RWPE1 (cell line): ENCODE data around the gene EFNA2.

Experiments used
- CTCF ChIA-PET: fragments of 350-600 bp; sonication (Branson Sonifier 250); formaldehyde crosslinking; extraction: SDS; loops from one replicate; lab custom pipeline; 2021; lab: Yijun Ruan, JAX
- POLR2A ChIA-PET: fragments of 400-600 bp; formaldehyde crosslinking; extraction: SDS; loops from one replicate; lab custom pipeline; 2020; ENCODE audit warnings: antibody characterized with exemption; ENCODE audit not compliant: low non-redundant PET; lab: Yijun Ruan, JAX
- DNase-seq: peaks from one replicate; pipeline ENCODE4 v3.0.0; 2012; ENCODE audit warnings: low spot score
- H3K27ac ChIP-seq: fragments of 450-650 bp; 2 replicates; pipeline ENCODE4 v1.5.1; 2017
- TF ChIP-seq, protein P1 (sequence below): fragments of 450-650 bp; conservative IDR thresholded peaks from 2 replicates; pipeline ENCODE4 v1.5.1; 2017; ENCODE audit warnings: low read depth, mild to moderate bottlenecking

The EFNA2 gene

DNA sequence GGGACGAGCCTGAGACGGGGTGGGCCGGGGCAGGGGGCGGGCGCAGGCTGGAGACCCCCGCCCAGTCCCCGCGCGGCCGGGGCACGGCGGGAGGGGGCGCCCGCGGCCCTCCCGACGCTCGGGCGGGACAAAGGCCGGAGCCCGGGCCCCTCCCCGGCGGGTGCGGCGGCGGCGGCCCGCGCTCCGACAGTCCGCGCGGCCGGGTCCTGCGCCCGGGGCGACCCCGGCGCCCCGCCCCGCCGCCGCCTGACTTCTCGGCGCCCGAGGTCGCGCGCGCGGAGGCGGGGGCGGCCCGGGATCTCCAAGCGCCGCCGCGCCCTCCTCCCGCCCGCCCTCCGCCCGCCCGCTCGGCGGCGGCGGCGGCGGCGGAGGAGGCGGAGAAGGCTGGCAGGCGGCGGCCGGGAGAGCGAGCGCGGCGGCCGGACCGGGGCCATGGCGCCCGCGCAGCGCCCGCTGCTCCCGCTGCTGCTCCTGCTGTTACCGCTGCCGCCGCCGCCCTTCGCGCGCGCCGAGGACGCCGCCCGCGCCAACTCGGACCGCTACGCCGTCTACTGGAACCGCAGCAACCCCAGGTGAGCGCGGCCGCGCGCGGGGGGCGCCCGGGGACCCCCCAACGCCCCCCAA, at the start of gene EFNA2:
TSS of gene EFNA2 (plus strand) at position 137 of the 624 bp plus-strand sequence. CDS start at position 433, 296 bp downstream.
- ChIA-PET POLR2A (no interaction called here), CTCF (interaction anchor here (0.6 kb wide), 1 partner anchor 403 kb away, joined by 3 read pairs; no protein-coding TSS in a partner anchor)
- no peak for DNase-seq
- peak within 1 kb of the TSS; percentile 32 for H3K27ac ChIP-seq
- TF ChIP-seq, protein P1, sequence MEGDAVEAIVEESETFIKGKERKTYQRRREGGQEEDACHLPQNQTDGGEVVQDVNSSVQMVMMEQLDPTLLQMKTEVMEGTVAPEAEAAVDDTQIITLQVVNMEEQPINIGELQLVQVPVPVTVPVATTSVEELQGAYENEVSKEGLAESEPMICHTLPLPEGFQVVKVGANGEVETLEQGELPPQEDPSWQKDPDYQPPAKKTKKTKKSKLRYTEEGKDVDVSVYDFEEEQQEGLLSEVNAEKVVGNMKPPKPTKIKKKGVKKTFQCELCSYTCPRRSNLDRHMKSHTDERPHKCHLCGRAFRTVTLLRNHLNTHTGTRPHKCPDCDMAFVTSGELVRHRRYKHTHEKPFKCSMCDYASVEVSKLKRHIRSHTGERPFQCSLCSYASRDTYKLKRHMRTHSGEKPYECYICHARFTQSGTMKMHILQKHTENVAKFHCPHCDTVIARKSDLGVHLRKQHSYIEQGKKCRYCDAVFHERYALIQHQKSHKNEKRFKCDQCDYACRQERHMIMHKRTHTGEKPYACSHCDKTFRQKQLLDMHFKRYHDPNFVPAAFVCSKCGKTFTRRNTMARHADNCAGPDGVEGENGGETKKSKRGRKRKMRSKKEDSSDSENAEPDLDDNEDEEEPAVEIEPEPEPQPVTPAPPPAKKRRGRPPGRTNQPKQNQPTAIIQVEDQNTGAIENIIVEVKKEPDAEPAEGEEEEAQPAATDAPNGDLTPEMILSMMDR, result no peak

DNA sequence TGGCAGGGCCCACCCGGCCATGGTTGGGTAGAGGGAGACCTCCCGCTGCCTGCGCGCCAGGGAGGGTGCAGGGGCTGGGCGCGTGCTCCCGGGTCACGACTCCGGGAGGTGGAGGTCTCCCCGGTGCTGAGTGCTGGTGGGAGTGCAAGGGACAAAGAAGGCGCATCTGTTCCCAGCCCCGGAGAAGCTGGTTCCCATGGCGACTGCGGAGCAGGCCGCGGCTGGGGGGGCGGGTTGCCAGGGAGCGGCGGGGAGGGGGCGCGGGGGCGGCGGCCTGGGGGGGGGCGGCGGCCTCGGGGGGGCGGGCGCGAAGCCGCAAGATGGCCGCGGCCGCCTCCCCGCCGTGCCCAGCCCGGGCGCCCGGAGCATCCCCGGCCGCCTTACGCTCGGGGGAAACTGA, 49.1 kb upstream of the EFNA2 start:
- TF ChIP-seq, protein P1, result no peak
- ChIA-PET CTCF (interaction anchor here (0.5 to 0.9 kb wide), 3 partner anchors 8 to 56 kb away, joined by 3 to 4 read pairs (median 3); no protein-coding TSS in a partner anchor), POLR2A (no interaction called here)
- DNase-seq, result no peak
- peak overlapping the region; percentile 100 for H3K27ac ChIP-seq

DNA sequence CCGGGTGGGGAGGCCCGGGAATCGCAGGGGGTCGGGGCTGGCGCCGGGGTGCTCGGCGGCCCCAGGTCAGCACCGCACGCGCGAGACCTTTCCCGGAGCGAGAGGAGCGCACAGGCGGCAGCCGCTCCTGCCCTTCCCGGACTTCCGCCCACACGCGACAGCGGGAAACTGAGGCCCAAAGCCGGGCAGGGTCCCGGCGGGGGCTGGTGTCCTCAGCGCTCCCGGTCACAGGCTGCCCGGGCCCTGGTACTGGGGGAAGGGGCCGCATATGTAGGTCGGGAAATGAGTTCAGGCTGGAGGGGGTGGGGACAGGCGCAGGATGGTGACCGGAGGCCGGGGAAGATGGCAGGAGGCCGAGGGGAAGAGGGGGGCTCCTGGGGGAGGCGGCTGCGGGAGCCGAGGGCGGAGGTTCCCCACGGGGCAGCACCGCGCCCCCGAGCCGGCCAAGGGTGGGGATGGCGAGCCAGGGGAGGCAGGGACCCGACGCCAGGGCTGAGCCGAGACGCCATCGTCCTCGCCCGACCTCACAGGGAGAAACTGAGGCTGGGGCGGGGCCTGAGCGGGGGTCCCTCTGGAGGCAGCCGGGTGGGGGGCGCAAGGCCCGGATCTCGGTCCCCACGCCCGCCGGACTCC, 48.5 kb upstream of the EFNA2 start:
- TF ChIP-seq, protein P1, result no peak
- DNase-seq, result no peak
- ChIA-PET CTCF (interaction anchor here (0.5 kb wide), 1 partner anchor 55 kb away, joined by 4 read pairs; no protein-coding TSS in a partner anchor), POLR2A (no interaction called here)
- H3K27ac ChIP-seq, result peak overlapping the region; percentile 100

DNA sequence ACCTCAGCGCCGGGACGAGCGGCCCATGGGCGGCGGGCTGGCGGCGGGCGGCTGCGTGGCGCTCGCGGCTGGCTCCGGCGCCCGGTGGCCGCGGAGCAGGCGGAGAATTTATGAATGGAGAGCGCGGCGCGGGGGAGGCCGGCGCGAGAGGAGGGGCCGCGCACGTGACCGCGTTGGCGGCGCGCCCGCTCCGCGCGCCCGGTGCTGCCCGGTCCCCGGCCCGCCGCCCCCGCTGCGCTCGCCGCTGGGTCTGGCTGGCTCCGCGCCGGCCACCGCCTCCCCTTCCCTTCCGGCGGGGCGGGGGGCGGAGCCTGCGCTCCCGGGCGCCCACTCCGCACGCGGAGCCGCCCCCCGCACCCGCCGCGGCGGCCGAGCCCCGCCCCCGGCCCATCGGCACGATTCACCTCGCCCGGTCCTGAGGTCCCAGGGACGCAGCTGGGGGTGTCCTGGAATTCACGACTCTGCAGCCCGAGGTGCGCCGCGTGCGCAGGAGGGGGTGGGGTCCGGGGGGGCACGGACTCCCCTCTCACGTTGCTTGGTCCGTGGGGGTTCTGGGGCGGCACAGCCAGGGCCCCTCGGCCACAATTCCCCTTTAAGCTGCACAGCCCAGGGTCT, 47.8 kb upstream of the EFNA2 start, which contains the start of gene CBARP:
TSS of gene CBARP (minus strand) at position 252 of the 615 bp plus-strand sequence. CDS start 1,905 bp downstream, outside the sequence.
- ChIA-PET POLR2A (interaction anchor here (0.5 kb wide), 1 partner anchor 9 kb away, joined by 6 read pairs; no protein-coding TSS in a partner anchor), CTCF (interaction anchor here (1.0 to 1.5 kb wide), 2 partner anchors 14 to 138 kb away, joined by 4 to 5 read pairs; no protein-coding TSS in a partner anchor)
- H3K27ac ChIP-seq, result peak within 1 kb of the TSS; percentile 100
- no peak for DNase-seq
- TF ChIP-seq, protein P1, result no peak

DNA sequence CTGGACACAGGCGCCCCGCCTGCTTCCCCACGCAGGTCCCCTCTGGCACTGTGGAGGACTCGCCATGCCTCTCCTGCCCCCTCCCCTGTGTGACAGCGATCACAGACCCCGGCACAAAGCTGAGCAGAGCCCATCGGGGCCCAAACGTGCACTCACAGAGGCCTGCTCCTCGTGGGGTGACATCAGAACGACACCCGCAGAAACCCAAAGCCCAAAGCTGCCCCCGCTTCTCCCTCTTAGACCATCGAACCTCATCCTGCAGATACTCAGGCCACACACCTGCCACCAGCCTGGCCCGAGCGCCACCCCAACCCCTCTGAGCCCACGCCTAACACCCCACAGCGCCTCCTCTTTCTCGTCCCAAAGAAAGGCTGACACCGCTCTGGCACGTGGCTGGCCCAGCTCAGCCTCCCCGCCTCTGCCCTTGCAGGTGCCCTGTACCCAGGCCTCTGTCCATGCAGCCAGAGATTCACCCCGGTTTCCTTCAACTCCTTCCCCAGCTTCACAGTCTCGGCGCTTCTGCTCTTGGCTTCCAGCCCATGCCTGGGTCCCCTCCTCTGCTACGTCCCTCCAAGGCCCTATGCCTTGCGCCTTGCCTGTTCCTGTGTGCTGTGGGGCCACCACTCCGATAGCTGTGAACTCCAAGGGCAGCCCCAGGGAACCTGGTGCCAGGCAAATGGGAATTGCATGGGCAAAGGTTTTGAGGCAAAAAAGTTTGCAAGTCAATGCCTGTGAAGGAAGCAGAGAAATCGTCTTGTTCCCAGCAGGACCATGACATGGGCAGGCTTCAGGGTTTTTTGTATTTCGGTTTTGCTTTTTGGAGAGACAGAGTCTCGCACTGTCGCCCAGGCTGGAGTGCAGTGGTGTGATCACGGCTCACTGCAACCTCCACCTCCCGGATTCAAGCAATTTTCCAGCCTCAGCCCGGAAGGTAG, 47.0 kb upstream of the EFNA2 start:
- CTCF ChIA-PET, result interaction anchor here (0.5 to 1.5 kb wide), 5 partner anchors 15 to 375 kb away, joined by 3 to 5 read pairs (median 3); no protein-coding TSS in a partner anchor

More for the DNA sequence above, 47.0 kb upstream of the EFNA2 start:
- H3K27ac ChIP-seq, result peak overlapping the region; percentile 100
- DNase-seq, result no peak
- TF ChIP-seq, protein P1, result no peak
- POLR2A ChIA-PET, result interaction anchor here (0.5 to 0.7 kb wide), 2 partner anchors 8 to 31 kb away, joined by 3 to 6 read pairs; no protein-coding TSS in a partner anchor
